ENCODE measurements around the gene TNS3. TPM values are rescaled to one million over a fixed set of nuclear protein-coding genes. Genes with fewer than 3 reads are reported as not detected.

The TNS3 gene
- polyA plus RNA-seq, 3 donors, result 5.2 to 30.3 (median 7.9) TPM

GRCh38 chr7:47320296-47320695 is 261.6 kb downstream of the TNS3 start:
- H3K4me2 ChIP-seq (replicated peaks; ENCODE audit: extremely low read depth, low read length, poor library complexity, severe bottlenecking), result no peak overlapping the region
- no peak for TF ChIP-seq CTCF (IDR thresholded peaks at IDR 0.05)
- no peaks in the 10 kb centered on the region for H3K9me3 ChIP-seq (replicated peaks in 1 of 2; ENCODE audit: control insufficient read depth in 1 of 2, insufficient read depth in 1 of 2, low read length in 2 of 2)
- Mint-ChIP-seq H3K4me1 (no peaks in the 10 kb centered on the region), H3K4me3 (no peak overlapping the region), H3K27me3 (ENCODE audit: low read depth in 3 of 3) (no peaks in the 10 kb centered on the region), H3K27ac (peak overlapping the region in 1 of 7 donors; percentile 51), H3K9me3 (no peaks in the 10 kb centered on the region), H3K36me3 (peaks cover 67 to 86% of the 10 kb centered on the region in 2 donors)
- H4K20me1 ChIP-seq (ENCODE audit: insufficient read depth, low read length), result peaks cover 4% of the 10 kb centered on the region
- H3K36me3 ChIP-seq (replicated peaks in 1 of 2; ENCODE audit: control insufficient read depth in 1 of 2, insufficient read depth in 2 of 2, low read length in 2 of 2), result peaks cover 48 to 92% of the 10 kb centered on the region in 2 donors
- no peak overlapping the region for H3K4me3 ChIP-seq (replicated peaks in 1 of 3; ENCODE audit: low read depth in 2 of 3, low read length in 3 of 3)
- no peaks in the 10 kb centered on the region for H3K79me2 ChIP-seq (ENCODE audit: insufficient read depth, low read length)
- 100% methylated on average over 3 of the region's 5 CpGs for WGBS (ENCODE audit: insufficient coverage)
- no peak overlapping the region for H3K27ac ChIP-seq (ENCODE audit: low read depth in 1 of 2, low read length in 2 of 2)
- H3K27me3 ChIP-seq (ENCODE audit: control insufficient read depth in 2 of 2, insufficient read depth in 2 of 2, low read length in 2 of 2), result no peaks in the 10 kb centered on the region
- intact Hi-C loops (cut with micrococcal nuclease), result no loop called here
- no peak for DNase-seq
- no peaks in the 10 kb centered on the region for H3K4me1 ChIP-seq (ENCODE audit: control insufficient read depth in 1 of 2, insufficient read depth in 2 of 2, low read length in 2 of 2)
- H2AFZ ChIP-seq (ENCODE audit: insufficient read depth, low read depth, low read length, poor library complexity, severe bottlenecking), result no peak overlapping the region
- no peak overlapping the region for H3K9ac ChIP-seq (ENCODE audit: insufficient read depth, low read length, poor library complexity, severe bottlenecking)

- H3K36me3 Mint-ChIP-seq, result peaks cover 71 to 89% of the 10 kb centered on the region in 2 donors
- no peak for TF ChIP-seq CTCF (IDR thresholded peaks at IDR 0.05)
- no peak overlapping the region for H2AFZ ChIP-seq (ENCODE audit: insufficient read depth, low read depth, low read length, poor library complexity, severe bottlenecking)
- H3K4me3 ChIP-seq (replicated peaks in 1 of 3; ENCODE audit: low read depth in 2 of 3, low read length in 3 of 3), result no peak overlapping the region
- DNase-seq, result no peak
- no peaks in the 10 kb centered on the region for H3K4me1 ChIP-seq (ENCODE audit: control insufficient read depth in 1 of 2, insufficient read depth in 2 of 2, low read length in 2 of 2)
- 94% methylated on average over 8 of the region's 9 CpGs for WGBS (ENCODE audit: insufficient coverage)
- H3K36me3 ChIP-seq (replicated peaks in 1 of 2; ENCODE audit: control insufficient read depth in 1 of 2, insufficient read depth in 2 of 2, low read length in 2 of 2), result peaks cover 58 to 95% of the 10 kb centered on the region in 2 donors
- no peaks in the 10 kb centered on the region for H3K9me3 ChIP-seq (replicated peaks in 1 of 2; ENCODE audit: control insufficient read depth in 1 of 2, insufficient read depth in 1 of 2, low read length in 2 of 2)
- H3K27ac ChIP-seq (ENCODE audit: low read depth in 1 of 2, low read length in 2 of 2), result no peak overlapping the region
- no peaks in the 10 kb centered on the region for H3K79me2 ChIP-seq (ENCODE audit: insufficient read depth, low read length)
- H3K9me3 Mint-ChIP-seq, result peaks cover 0 to 1% (median 0%) of the 10 kb centered on the region in 7 donors
- no peaks in the 10 kb centered on the region for H3K27me3 ChIP-seq (ENCODE audit: control insufficient read depth in 2 of 2, insufficient read depth in 2 of 2, low read length in 2 of 2)
- peaks cover 6% of the 10 kb centered on the region for H4K20me1 ChIP-seq (ENCODE audit: insufficient read depth, low read length)
- H3K27ac Mint-ChIP-seq, result peak overlapping the region in 3 of 7 donors; percentile 2 to 29 (median 5)
- no peak overlapping the region for H3K4me2 ChIP-seq (replicated peaks; ENCODE audit: extremely low read depth, low read length, poor library complexity, severe bottlenecking)
- no peaks in the 10 kb centered on the region for H3K27me3 Mint-ChIP-seq (ENCODE audit: low read depth in 3 of 3)
- H3K4me3 Mint-ChIP-seq, result no peak overlapping the region
- intact Hi-C loops (cut with micrococcal nuclease), result no loop called here
- no peaks in the 10 kb centered on the region for H3K4me1 Mint-ChIP-seq
- H3K9ac ChIP-seq (ENCODE audit: insufficient read depth, low read length, poor library complexity, severe bottlenecking), result no peak overlapping the region
Measured at GRCh38 chr7:47318395-47319182, 263.3 kb downstream of the TNS3 start.

All from CD14-positive monocyte (primary cell).